LNCAP (cell line): ENCODE data around the gene CCR8.

Experiments
- TF ChIP-seq, protein P1 (sequence below): fragments of 450-650 bp; IDR thresholded peaks from 2 replicates; pipeline ENCODE4 v1.5.1; 2017; ENCODE audit warnings: mild to moderate bottlenecking

CCR8 gene

DNA sequence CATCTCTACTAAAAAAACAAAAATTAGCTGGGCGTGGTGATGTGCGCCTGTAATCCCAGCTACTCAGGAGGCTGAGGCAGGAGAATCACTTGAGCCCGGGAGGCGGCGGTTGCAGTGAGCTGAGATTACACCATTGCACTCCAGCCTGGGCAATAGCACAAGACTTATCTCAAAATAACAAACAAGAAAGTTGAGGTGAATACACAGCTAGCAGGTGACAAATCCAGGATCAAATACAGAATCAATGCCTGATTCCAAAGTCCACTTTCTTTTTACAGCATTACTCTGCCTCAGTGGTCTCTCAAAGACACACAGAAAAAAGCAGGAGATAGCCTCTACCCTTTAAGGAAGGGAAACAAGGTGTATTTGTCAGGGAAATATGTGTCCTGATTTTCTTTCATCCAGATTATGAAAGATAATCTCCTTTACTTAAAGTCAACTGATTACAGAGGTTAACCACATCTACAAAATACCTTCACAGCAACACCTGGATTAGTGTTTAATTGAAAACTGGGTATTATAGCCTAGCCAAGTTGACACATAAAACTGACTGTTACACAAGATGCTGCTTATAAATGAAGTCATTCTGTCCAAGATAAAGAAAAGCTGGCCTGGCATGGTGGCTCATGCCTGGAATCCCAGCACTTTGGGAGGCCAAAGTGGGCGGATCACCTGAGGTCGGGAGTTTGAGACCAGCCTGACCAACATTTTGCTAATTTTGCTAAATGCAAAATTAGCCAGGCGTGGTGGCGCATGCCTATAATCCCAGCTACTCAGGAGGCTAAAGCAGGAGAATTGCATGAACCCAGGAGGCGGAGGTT lies 49.7 kb downstream of the CCR8 start:
- TF ChIP-seq, protein P1, sequence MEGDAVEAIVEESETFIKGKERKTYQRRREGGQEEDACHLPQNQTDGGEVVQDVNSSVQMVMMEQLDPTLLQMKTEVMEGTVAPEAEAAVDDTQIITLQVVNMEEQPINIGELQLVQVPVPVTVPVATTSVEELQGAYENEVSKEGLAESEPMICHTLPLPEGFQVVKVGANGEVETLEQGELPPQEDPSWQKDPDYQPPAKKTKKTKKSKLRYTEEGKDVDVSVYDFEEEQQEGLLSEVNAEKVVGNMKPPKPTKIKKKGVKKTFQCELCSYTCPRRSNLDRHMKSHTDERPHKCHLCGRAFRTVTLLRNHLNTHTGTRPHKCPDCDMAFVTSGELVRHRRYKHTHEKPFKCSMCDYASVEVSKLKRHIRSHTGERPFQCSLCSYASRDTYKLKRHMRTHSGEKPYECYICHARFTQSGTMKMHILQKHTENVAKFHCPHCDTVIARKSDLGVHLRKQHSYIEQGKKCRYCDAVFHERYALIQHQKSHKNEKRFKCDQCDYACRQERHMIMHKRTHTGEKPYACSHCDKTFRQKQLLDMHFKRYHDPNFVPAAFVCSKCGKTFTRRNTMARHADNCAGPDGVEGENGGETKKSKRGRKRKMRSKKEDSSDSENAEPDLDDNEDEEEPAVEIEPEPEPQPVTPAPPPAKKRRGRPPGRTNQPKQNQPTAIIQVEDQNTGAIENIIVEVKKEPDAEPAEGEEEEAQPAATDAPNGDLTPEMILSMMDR = no peak

- TF ChIP-seq, protein P1 = no peak
These were observed 50.3 kb downstream of the CCR8 start for GRCh38 chr3:39379778-39380155.

- TF ChIP-seq, protein P1 = no peak
These were observed 51.9 kb downstream of the CCR8 start for GRCh38 chr3:39381432-39381831.
